Stimulated activated CD4-positive, alpha-beta T cell treated with anti-CD3 and anti-CD28 coated beads, Interleukin-4, amount 100 ng/mL, for 1 hour (primary cell): ENCODE measurements around the gene APOA4.

Experiments used
- DNase-seq: peaks from one replicate; pipeline ENCODE4 v3.0.0-alpha.2; 2020

APOA4 gene

DNA sequence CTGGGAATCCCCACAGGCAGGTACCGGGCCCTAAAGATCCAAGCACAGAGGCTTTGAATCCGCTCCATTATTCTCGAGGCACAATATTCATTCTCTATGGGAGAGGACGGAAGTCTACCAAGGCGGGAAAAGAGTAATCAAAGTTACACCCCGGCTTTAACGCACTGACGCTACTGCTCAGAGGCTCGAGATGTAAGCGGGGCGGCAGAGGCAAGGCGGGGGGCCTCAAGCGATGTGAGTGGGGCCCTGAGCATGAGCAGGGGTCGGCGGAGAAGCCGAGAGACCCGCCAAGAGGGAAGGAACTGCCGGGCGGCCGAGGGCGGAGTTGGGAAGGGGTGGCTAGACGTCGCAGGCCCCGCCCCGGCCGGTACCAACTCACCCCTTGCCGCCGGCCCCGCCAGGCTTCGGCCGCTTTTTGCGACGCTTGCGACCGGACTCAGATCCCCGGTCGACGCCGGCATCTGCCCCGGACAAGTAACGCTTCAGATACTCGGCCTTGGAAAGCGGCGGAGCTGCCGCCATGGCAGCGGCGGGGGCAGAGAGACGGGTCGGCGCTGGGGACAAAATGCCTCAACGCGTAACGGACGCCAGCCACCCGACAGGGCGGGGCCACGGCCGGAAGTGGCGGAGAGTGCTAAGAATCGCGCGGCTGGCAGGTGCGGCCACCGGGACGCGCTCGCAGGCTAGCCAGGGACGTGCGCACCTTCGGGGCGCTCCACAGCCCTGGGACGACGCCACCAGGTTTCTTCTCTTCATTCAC is 50.5 kb downstream of the APOA4 start, which contains the start of gene BUD13:
BUD13 (minus strand) TSS at position 545 of the 760 bp plus-strand sequence; CDS start at position 522, 23 bp downstream.
- peak; percentile 97 for DNase-seq

DNA sequence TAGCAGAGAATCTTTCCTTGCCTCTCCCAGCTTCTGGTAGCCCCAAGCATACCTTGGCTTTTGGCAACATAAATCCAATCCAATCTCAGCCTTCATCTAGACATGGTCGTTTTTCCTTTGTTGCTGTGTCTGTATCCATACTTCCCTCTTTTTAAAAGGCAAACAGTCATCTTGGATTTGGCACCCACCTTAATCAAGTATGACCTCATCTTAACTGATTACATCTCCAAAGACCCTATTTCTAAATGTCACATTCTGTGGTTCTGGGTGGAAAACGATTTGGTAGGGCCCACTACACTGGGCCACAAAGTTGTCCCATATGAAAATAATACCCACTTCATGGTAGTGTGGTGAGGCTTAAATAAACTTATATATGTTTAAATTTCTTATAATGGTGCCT is 51.2 kb downstream of the APOA4 start:
- no peak for DNase-seq
